ENCODE measurements around the gene COQ2. TPM values are rescaled to one million over a fixed set of nuclear protein-coding genes. Genes with fewer than 3 reads are reported as not detected.
"Not testable (repeated sequence)": the region's sequence is repeated elsewhere in the genome, so short reads cannot be mapped to it uniquely, and the experiment has no call there.

Gene COQ2
- 10 to 100 TPM; 15.4 to 23.2 (median 20.6) TPM for total RNA-seq (2021; fragmentation: NEBNext Ultra II Directional; extraction: Animal tissue kit (Norgen Biotek cat#: 25700))
- long read RNA-seq, transcript COQ2-206 (7 exons, 1,641 nt): major isoform, 23 of 26 reads
- long read RNA-seq, partial matches to known transcripts: 0 of 26 reads
- long read RNA-seq, other reads (novel, unspliced or antisense): 2 of 26 reads

GRCh38 chr4:83284193-83285054, at the start of gene COQ2:
Gene COQ2 (minus strand): TSS chr4:83284798. CDS start chr4:83284764, 34 bp downstream.
- H3K27ac Mint-ChIP-seq: peak within 1 kb of the TSS; percentile 98
- peaks cover 55% of the 10 kb centered on the region for H3K4me1 Mint-ChIP-seq (ENCODE audit: low read depth)
- TF ChIP-seq CTCF (IDR thresholded peaks at IDR 0.05): peak; percentile 69
- no peaks in the 10 kb centered on the region for H3K36me3 Mint-ChIP-seq (ENCODE audit: low read depth)
- DNase-seq: peak; percentile 93
- no peaks in the 10 kb centered on the region; the same call in 1 of the 2 replicates for H3K27me3 Mint-ChIP-seq (ENCODE audit: insufficient read depth)
- H3K9me3 Mint-ChIP-seq: no peaks in the 10 kb centered on the region
- peak within 1 kb of the TSS; percentile 95 for H3K4me3 Mint-ChIP-seq

GRCh38 chr4:83331956-83332355, 47.4 kb upstream of the COQ2 start:
- H3K4me3 Mint-ChIP-seq: no peak overlapping the region
- TF ChIP-seq CTCF (IDR thresholded peaks at IDR 0.05): no peak
- no peaks in the 10 kb centered on the region for H3K9me3 Mint-ChIP-seq
- no peak overlapping the region for H3K27ac Mint-ChIP-seq
- H3K4me1 Mint-ChIP-seq (ENCODE audit: low read depth): peaks cover 20% of the 10 kb centered on the region
- DNase-seq: no peak
- peaks cover 14% of the 10 kb centered on the region; the same call in 1 of the 2 replicates for H3K27me3 Mint-ChIP-seq (ENCODE audit: insufficient read depth)
- no peaks in the 10 kb centered on the region for H3K36me3 Mint-ChIP-seq (ENCODE audit: low read depth)

- H3K27ac Mint-ChIP-seq: no peak overlapping the region
Observed at GRCh38 chr4:83329521-83330110, 45.0 kb upstream of the COQ2 start.

GRCh38 chr4:83328521-83329187, 44.1 kb upstream of the COQ2 start:
- H3K27ac Mint-ChIP-seq: no peak overlapping the region
- H3K36me3 Mint-ChIP-seq (ENCODE audit: low read depth): no peaks in the 10 kb centered on the region
- H3K9me3 Mint-ChIP-seq: no peaks in the 10 kb centered on the region
- peaks cover 10% of the 10 kb centered on the region for H3K4me1 Mint-ChIP-seq (ENCODE audit: low read depth)
- H3K27me3 Mint-ChIP-seq (ENCODE audit: insufficient read depth): peaks cover 20% of the 10 kb centered on the region; the same call in 1 of the 2 replicates
- peak; percentile 13; the same call in 1 of the 2 replicates for TF ChIP-seq CTCF (IDR thresholded peaks at IDR 0.05)
- H3K4me3 Mint-ChIP-seq: no peak overlapping the region
- DNase-seq: no peak

More at GRCh38 chr4:83329521-83330110, 45.0 kb upstream of the COQ2 start:
- DNase-seq: no peak
- Mint-ChIP-seq H3K27me3 (ENCODE audit: insufficient read depth) (peaks cover 23% of the 10 kb centered on the region; the same call in 1 of the 2 replicates), H3K4me1 (ENCODE audit: low read depth) (peaks cover 10% of the 10 kb centered on the region), H3K4me3 (no peak overlapping the region), H3K36me3 (ENCODE audit: low read depth) (no peaks in the 10 kb centered on the region), H3K9me3 (no peaks in the 10 kb centered on the region)
- no peak for TF ChIP-seq CTCF (IDR thresholded peaks at IDR 0.05)

GRCh38 chr4:83326546-83326945, 41.9 kb upstream of the COQ2 start:
- TF ChIP-seq CTCF (IDR thresholded peaks at IDR 0.05): no peak
- H3K36me3 Mint-ChIP-seq (ENCODE audit: low read depth): no peaks in the 10 kb centered on the region
- no peaks in the 10 kb centered on the region for H3K9me3 Mint-ChIP-seq
- H3K27me3 Mint-ChIP-seq (ENCODE audit: insufficient read depth): peaks cover 17% of the 10 kb centered on the region; the same call in 1 of the 2 replicates
- H3K4me3 Mint-ChIP-seq: no peak overlapping the region
- H3K4me1 Mint-ChIP-seq (ENCODE audit: low read depth): peaks cover 10% of the 10 kb centered on the region
- no peak for DNase-seq
- H3K27ac Mint-ChIP-seq: no peak overlapping the region

GRCh38 chr4:83325306-83325705, 40.7 kb upstream of the COQ2 start:
- H3K27ac Mint-ChIP-seq; DNase-seq; H3K4me3 Mint-ChIP-seq; H3K9me3 Mint-ChIP-seq; H3K36me3 Mint-ChIP-seq (ENCODE audit: low read depth): not testable (repeated sequence)
- H3K27me3 Mint-ChIP-seq (ENCODE audit: insufficient read depth): peaks cover 14% of the 10 kb centered on the region
- peaks cover 17% of the 10 kb centered on the region for H3K4me1 Mint-ChIP-seq (ENCODE audit: low read depth)
